Endometrial microvascular endothelial cells (primary cell): ENCODE data around the gene RBMS3. TPM values are rescaled to one million over a fixed set of nuclear protein-coding genes. Genes with fewer than 3 reads are reported as not detected.

Experiments
- in situ Hi-C: cut with HindIII; loops from 2 replicates; pipeline ENCODE4 v1.10.0; 2017; ENCODE audit warnings: low sequenced_read_pairs, low pct_unique_long_range_greater_than_20kb; ENCODE audit errors: inconsistent ontology term
- total RNA-seq: library from RNA; depleted of rRNA; stranded (reverse); fragments of >200 nt; gene quantifications from one replicate; pipeline ENCODE4 v1.2.3, GENCODE V29; 2015; ENCODE audit errors: inconsistent ontology term

The RBMS3 gene
- total RNA-seq, 1 donor from 2014 or later, result 21.6 TPM

GRCh38 chr3:29823233-29823632 is 542.4 kb downstream of the RBMS3 start:
- in situ Hi-C loops, result no loop called here

- in situ Hi-C loops, result no loop called here
Observed at GRCh38 chr3:29826712-29827111, 545.8 kb downstream of the RBMS3 start.

- in situ Hi-C loops, result no loop called here
Observed at GRCh38 chr3:29827756-29828155, 546.9 kb downstream of the RBMS3 start.

- in situ Hi-C loops, result no loop called here
Observed at GRCh38 chr3:29829340-29829739, 548.5 kb downstream of the RBMS3 start.

- in situ Hi-C loops, result no loop called here
Observed at GRCh38 chr3:29850641-29851040, 569.8 kb downstream of the RBMS3 start.

- in situ Hi-C loops, result no loop called here
Observed at GRCh38 chr3:29852767-29853166, 571.9 kb downstream of the RBMS3 start.

- in situ Hi-C loops, result no loop called here
Observed at GRCh38 chr3:29853841-29854397, 573.0 kb downstream of the RBMS3 start.

- in situ Hi-C loops, result no loop called here
Observed at GRCh38 chr3:29854821-29855220, 574.0 kb downstream of the RBMS3 start.

- in situ Hi-C loops, result no loop called here
Observed at GRCh38 chr3:29859726-29860270, 578.9 kb downstream of the RBMS3 start.

GRCh38 chr3:29864809-29865208 is 583.9 kb downstream of the RBMS3 start:
- in situ Hi-C loops, result no loop called here

GRCh38 chr3:29868543-29869101 is 587.8 kb downstream of the RBMS3 start:
- in situ Hi-C loops, result no loop called here

- in situ Hi-C loops, result no loop called here
Observed at GRCh38 chr3:29870136-29870535, 589.3 kb downstream of the RBMS3 start.

GRCh38 chr3:29871087-29871486 is 590.2 kb downstream of the RBMS3 start:
- in situ Hi-C loops, result no loop called here

- in situ Hi-C loops, result no loop called here
Observed at GRCh38 chr3:29880809-29881208, 599.9 kb downstream of the RBMS3 start.

GRCh38 chr3:29887451-29887850 is 606.6 kb downstream of the RBMS3 start:
- in situ Hi-C loops, result no loop called here

GRCh38 chr3:29889215-29889614 is 608.3 kb downstream of the RBMS3 start:
- in situ Hi-C loops, result no loop called here

- in situ Hi-C loops, result no loop called here
Observed at GRCh38 chr3:29890801-29891200, 609.9 kb downstream of the RBMS3 start.

GRCh38 chr3:29892976-29893554 is 612.2 kb downstream of the RBMS3 start:
- in situ Hi-C loops, result no loop called here

GRCh38 chr3:29896856-29897255 is 616.0 kb downstream of the RBMS3 start:
- in situ Hi-C loops, result no loop called here

GRCh38 chr3:29898171-29898965 is 617.5 kb downstream of the RBMS3 start:
- in situ Hi-C loops, result no loop called here
